Astrocyte (in vitro differentiated cells and primary cell): Measurements from ENCODE around the gene PLEKHM3.

ENCODE experiments used
- CTCF ChIP-seq: IDR thresholded peaks from 2 replicates; pipeline ENCODE4 v1.5.1; 2011; ENCODE audit warnings: low read depth, mild to moderate bottlenecking, inconsistent platforms, low read length, moderate library complexity; ENCODE audit not compliant: insufficient read depth
- EZH2 ChIP-seq: IDR thresholded peaks from 2 replicates; pipeline ENCODE4 v1.6.1; 2012; ENCODE audit warnings: mild to moderate bottlenecking, low read length, inconsistent platforms; ENCODE audit not compliant: insufficient read depth

DNA sequence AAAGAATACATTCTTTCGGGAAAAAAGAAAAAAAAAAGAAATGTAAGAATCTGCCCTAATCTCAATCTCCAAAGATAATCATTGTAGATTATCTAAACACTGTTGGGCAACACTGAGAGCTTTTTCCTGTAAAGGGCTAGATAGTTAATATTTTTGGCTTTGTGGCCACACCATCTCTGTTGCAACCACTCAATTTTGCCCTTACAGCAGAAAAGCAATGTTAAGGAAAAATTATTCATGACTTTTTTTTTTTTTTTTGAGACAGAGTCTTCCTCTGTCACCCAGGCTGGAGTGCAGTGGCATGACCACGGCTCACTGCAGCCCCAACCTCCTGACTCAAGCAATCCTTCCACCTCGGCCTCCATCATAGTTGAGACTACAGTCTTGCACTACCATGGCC, 238.3 kb downstream of the PLEKHM3 start:
- no peak for TF ChIP-seq EZH2
- TF ChIP-seq CTCF: no peak
